ENCODE data around the gene USP51.
"Not testable (repeated sequence)": the region's sequence is repeated elsewhere in the genome, so short reads cannot be mapped to it uniquely, and the experiment has no call there.

USP51 gene

DNA sequence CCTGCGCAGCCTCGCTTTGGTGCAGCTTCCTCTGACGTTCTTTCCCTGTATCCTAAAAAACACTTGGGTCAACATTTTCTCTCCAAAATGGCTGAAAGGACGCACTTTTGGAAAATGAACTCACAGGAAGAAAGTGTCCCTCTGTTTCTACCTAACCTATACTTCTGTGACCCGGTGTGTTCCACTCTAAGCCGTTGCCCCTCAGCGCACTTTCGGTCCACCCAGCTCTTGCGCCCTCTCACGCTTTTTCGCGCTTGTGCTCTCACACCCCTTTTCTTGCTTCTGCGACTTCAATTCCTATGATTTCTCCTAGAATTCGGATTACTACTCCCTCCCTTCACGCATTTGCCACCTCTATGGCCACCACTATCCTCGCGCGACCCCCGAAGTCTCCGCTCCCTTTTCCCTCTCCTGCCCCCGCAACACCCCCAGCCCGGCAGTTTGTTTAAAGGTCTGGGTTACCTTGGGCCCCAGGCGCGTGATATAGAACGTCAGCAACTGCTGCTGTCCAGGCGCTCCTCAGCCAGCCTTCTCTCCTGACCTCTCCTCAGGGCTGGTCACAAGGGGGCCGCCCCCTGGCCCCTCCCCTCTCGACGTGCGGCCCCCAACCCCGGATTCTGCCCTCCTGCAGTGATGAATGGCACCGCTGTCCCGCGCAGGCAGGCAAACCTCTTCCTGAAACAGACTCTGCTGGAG is at the start of gene USP51:
TSS of gene USP51 (minus strand) at position 535 of the 696 bp plus-strand sequence. CDS start 909 bp downstream, outside the sequence.
- in situ Hi-C loops (cut with MboI; ENCODE audit: low sequenced_read_pairs) = no loop called here

DNA sequence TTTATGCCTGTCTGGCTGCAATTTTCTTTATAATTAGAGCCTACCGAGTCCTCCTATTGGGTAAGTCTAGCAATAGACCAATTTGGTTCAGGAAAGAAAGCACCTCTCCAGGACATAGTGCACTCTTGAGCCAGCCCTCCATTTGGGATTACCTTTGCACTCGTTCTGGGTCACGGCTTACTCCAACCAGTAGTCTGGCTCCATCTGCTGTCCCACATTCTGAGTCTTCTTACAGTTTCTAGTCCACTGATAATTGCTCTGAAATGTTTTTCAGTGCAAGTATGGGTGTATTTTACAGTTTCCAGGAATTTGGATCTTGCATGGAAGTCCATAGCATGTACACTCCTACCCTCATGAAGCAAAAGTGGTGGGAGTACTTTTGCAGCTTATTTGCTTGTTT is 34.8 kb upstream of the USP51 start:
- in situ Hi-C loops (cut with MboI; ENCODE audit: low sequenced_read_pairs) = no loop called here

DNA sequence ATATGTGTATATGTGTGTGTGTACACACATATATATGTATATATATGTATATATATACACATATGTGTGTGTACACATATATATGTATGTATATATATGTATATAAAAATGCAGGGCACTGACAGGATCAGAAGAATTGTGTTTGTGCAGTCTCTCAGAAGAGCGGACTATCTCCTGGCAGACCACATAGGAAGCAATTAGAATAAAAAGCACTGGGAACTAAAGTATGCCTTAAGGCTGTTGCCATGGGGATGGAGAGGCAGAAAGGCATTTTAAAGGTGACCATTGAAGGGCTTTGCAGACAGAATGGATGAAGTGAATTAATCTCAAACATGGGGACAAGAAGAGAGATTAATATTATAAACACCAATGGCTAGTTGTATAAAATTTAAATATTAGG is 33.7 kb upstream of the USP51 start:
- in situ Hi-C loops (cut with MboI; ENCODE audit: low sequenced_read_pairs) = no loop called here

- in situ Hi-C loops (cut with MboI; ENCODE audit: low sequenced_read_pairs) = no loop called here
Observed at GRCh38 chrX:55522596-55523276, 33.1 kb upstream of the USP51 start.

GRCh38 chrX:55521687-55522086 is 32.0 kb upstream of the USP51 start:
- in situ Hi-C loops (cut with MboI; ENCODE audit: low sequenced_read_pairs) = no loop called here

DNA sequence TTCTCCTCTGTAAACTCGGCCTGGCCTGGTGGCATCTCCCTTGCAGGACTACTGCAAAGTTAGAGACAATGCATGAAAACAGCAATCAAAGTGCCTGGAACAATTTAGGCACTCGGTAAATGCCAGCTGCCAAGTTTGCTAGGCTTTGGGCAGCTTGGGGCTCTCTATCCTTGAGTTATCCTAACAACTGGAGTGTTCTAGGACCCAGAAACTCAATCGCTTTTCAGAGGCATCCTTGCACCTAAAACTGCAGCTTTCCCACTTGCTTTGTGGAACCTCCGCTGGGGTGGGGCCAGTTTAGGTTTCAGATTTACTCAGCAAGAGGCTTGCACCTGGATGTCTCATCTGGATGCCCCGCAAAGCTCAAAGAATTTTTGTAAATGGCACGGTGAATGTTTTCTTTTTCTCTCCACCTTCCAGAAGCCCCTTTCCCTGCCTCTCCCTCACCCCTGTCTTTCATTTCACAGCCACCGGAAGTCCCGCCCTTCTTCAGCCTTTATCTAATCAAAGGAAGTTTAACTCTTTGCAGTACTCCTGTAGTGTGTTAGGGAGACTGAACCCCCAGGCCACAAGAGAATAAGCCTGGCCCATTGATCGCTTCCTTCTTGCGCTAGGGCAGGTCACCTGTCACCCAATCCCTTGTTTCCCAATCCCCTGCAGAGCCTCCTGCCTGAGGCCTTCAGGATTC is 27.3 kb upstream of the USP51 start:
- in situ Hi-C loops (cut with MboI; ENCODE audit: low sequenced_read_pairs) = not testable (repeated sequence)

DNA sequence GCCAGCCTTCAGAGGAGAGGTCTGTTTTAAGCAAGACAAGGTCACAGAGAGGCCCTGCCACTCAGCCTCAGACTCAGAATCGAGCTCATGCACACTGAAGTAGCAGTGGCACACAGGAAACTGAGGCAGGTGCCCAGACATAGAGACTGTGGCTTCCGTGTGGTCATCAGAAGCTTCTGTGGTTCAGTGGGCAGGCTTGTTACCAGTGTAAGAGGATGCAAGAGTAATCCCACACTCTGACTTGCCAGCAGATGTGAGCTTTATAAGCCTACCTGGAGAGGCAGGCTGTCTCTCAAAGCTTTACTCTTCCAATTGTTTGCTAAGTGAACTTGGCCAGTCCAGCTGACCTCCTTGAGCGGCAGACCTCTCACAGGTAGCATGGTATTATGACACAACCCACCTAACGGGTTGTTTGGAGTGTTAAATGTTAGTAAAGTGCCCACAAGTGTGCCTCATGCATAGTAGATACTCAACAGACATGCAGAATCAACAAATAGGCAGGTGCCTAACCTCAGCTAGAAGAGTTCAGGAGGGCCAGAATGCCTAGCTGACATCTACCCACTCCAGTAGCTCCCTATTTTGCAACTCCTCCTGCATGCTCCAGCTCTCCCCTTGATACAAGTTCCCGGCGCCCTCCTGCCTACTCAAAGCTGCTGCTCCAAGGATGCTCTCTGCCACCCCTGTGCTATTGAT is 23.5 kb upstream of the USP51 start:
- in situ Hi-C loops (cut with MboI; ENCODE audit: low sequenced_read_pairs) = not testable (repeated sequence)

DNA sequence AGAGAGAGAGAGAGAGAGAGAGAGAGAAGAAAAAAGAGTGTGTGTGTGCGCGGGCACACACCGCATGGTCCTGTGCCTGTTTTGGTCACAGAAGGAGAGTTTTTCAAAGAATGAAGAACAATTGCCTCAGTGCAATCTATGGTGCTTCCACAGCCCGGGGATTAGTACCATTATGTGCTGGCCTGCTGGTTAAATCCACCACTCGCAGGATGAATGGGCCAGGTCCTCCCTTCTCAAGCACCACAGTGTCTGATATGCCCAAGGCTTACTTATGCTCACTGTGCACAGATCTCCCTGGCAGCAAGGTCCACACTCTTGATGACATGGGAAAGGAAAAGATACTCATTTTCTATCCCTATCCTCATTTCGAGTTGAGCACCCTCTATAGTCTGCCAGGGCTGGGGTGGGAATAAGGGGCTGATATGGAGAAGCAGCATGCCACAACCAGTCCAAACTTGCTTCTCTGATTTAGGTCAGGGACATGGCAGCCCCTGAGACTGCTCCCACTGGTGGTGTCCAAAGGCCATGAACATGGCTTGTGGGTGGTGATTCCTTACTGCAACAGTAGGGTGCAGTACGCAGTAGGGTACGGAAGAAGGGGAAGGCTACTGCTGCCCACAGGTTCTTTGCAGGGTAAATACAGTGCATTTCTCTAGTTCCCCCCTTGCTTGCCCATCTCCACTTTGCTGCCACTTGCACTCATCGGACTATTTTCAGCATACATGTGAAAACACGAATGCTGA is 18.9 kb upstream of the USP51 start:
- in situ Hi-C loops (cut with MboI; ENCODE audit: low sequenced_read_pairs) = not testable (repeated sequence)

DNA sequence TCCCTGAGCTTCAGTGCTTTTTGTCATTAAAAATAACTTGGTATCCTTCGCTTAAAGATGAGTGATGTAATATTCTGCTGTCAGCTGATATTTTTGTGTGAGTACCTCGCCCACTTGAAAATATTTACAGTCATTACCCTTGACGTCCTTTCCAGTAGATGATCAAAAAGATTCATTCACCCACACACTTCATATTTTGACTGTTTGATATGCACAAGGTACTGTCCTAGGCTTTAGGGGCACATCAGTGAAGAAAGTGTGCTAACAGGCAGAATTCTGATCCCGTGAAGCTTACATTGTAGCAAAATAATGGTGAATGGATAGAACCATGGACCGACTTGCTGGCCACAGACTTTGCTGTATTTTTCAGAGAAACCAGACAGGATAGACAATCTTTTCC is 18.1 kb upstream of the USP51 start:
- in situ Hi-C loops (cut with MboI; ENCODE audit: low sequenced_read_pairs) = not testable (repeated sequence)

DNA sequence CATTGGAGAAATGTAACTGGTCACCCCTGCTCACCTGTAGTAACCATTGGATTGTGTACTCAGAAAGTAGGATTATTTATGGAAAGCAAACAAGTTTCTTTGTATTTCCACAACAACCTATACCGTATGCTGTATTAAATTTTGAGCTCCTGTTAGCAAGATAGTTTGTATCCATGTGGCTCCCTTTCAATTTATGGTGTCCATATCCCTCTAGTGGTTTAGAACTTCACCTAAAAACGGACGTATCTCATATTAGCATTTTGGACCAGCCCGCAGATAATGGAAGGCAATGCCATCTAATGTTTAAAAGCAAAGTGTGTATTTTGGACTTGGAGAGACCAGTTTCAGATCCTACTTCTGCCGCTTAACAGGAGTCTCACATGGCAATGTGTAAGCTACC is 17.4 kb upstream of the USP51 start:
- in situ Hi-C loops (cut with MboI; ENCODE audit: low sequenced_read_pairs) = not testable (repeated sequence)

DNA sequence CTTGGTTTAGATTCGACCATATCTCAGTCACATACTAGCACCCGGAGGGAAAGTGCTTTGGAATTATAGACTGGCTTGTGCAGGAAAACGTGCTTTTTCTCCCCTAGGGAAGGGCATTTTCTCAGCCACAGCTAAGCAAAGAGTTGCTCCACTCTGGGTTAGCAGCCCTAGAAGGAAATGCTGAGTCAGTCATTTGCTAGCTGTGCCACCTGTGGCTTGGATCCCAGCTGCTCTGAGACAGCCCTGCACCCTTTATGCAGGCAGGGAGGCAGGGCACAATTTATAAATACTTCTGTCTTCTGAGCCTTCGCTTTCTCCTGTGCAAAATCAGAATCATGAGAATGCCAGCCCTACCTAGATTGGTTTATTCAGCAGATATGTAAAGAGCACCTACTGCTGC is 1.3 kb upstream of the USP51 start:
- in situ Hi-C loops (cut with MboI; ENCODE audit: low sequenced_read_pairs) = no loop called here

DNA sequence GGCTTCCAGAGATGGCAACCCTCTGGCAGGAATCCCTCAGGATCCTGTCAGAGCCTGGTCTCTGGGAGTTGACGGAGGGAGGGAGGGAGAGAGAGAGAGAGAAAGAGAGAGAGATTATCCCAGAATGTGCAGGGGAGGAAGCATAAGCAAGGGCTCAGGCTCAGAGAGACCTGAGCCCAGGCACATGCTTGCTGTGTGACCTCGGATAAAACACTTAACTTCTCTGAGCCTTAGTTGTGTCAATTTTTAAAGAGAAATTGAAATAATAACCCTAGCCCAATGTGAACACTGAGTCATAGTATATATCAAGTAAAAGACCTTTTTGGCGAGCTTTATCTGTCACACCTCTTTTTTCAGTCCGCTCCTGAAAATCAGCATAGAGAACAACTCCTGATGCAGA is 473 bp upstream of the USP51 start:
- in situ Hi-C loops (cut with MboI; ENCODE audit: low sequenced_read_pairs) = no loop called here

- in situ Hi-C loops (cut with MboI; ENCODE audit: low sequenced_read_pairs) = no loop called here
Observed at GRCh38 chrX:55488593-55489313, 895 bp downstream of the USP51 start.

GRCh38 chrX:55488006-55488592 is 1.5 kb downstream of the USP51 start:
- in situ Hi-C loops (cut with MboI; ENCODE audit: low sequenced_read_pairs) = no loop called here

DNA sequence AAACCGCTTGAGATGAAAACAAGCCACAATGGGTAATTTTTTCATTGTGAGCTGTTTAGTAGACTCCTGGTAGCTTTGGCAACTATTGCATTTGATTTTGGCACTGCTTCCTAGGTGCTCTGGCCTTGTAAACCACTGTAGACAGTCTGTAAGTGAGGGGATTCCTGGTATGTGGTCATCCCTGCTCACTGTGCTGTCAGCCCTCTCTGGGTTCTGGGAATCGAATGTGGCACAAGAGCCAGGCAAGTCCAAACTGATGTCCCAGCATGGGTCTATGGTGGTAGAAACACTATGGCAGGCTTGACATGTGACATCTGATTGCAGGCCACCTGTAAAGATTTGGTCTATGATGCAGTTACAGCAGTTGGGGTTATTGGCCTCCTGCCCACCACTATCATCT is 2.5 kb downstream of the USP51 start:
- in situ Hi-C loops (cut with MboI; ENCODE audit: low sequenced_read_pairs) = no loop called here

GRCh38 chrX:55486736-55487135 is 2.9 kb downstream of the USP51 start:
- in situ Hi-C loops (cut with MboI; ENCODE audit: low sequenced_read_pairs) = no loop called here

GRCh38 chrX:55484948-55485347 is 4.7 kb downstream of the USP51 start:
- in situ Hi-C loops (cut with MboI; ENCODE audit: low sequenced_read_pairs) = no loop called here

DNA sequence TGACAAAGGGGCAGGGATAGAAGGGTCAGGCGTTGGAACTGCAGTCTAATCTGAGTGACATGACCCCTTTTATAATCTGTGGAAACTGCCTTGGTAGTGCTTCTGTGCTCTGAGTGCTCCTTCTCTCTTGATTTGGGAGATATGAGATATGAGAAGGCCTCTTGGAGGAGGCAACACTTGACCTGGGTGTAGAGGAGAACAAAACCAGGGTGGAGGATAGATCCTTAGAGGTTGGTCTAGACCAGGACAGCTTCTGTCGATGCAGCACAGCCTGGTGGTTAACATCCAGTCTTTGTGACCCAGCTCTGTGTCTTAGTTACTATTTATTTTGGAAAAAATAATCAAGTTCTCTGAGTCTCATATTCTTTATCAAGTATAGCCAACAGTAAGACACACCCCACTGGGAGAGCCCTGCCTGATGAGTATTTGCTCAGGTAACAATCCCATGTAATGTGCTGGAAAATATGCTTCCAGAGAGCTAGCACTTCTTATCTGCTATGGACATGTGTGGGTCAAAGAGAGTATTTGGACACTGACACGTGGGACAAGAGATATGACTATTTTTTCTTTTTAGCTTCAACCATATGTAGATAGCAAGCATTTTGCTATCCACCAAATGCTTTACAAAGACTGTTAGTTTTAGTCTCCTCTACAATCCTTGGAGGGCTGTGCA is 9.1 kb downstream of the USP51 start:
- in situ Hi-C loops (cut with MboI; ENCODE audit: low sequenced_read_pairs) = no loop called here

DNA sequence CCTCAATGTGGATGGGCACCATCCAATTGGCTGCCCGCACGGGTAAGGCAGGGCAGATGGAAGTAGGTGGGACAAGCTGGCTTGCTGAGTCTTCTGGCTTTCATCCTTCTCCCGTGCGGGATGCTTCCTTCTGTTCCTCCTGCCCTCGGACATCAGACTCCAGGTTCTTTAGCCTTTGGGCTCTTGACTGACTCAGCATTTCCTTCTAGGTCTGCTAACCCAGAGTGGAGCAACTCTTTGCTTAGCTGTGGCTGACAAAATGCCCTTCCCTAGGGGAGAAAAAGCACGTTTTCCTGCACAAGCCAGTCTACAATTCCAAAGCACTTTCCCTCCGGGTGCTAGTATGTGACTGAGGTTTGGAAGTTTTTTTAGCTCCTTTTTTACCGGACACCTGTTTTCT is 9.7 kb downstream of the USP51 start:
- in situ Hi-C loops (cut with MboI; ENCODE audit: low sequenced_read_pairs) = not testable (repeated sequence)
